Measurements from ENCODE around the gene PRKAA1.
"Not testable (repeated sequence)": the region's sequence is repeated elsewhere in the genome, so short reads cannot be mapped to it uniquely, and the experiment has no call there.

PRKAA1 gene

GRCh38 chr5:40825461-40826043 is 27.4 kb upstream of the PRKAA1 start:
- not testable (repeated sequence) for FAIRE-seq

GRCh38 chr5:40823459-40823858 is 25.3 kb upstream of the PRKAA1 start:
- FAIRE-seq, result no peak

- no peak for FAIRE-seq
These were observed 15.6 kb upstream of the PRKAA1 start for GRCh38 chr5:40813698-40814281.

DNA sequence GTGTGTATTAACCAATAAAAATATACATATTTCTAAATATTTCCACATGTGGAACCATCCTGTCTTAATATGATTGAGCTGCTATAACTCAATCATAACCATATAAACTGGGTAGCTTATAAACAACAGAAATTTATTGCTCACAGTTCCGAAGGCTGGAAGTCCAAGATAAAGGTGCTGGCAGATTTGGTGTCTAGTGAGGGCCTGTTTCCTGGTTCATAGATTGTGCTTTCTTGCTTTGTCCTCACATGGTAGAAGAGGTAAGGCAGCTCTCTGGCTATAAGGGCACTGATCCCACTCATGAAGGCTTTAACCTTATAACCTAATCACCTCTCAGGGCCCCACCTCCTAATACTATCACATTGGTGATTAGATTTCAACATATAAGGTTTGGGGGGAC is 14.0 kb upstream of the PRKAA1 start:
- FAIRE-seq, result no peak

DNA sequence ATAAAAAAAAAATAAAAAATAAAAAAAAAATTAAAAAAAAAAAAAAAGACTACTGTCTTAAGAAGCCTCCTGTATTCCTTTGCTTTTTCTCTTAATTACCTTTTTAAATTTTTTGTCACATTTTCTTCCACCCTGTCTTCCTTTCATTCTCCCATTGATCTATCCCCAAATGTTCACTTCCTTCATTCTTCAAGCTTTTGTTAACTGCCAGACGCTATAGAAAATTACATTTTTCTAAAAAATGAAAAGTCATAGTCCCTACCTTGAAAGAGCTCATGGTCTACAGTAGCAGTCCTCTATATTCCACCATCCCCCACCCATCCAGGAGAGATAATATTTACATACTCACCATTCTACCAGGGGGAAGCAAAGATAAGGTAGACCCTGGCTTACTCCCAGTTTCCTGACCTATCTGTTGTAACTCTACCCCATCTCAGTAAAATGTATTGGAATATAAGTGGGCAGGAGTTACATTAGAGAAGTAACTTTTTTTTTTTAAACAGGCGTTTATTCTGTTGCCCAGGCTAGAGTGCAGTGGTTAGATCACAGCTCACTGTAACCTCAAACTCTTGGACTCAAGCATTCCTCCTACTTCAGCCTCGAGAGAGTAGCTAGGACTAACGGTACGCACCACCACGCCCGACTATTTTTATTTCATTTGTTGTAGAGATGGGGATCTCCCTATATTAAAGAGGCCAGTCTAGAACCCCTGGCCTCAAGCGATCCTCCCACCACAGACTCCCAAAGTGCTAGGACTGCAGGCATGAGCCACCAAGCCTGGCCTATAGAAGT is 3.8 kb upstream of the PRKAA1 start:
- FAIRE-seq, result no peak

- no peak for FAIRE-seq
These were observed 1.1 kb upstream of the PRKAA1 start for GRCh38 chr5:40799258-40799657.

DNA sequence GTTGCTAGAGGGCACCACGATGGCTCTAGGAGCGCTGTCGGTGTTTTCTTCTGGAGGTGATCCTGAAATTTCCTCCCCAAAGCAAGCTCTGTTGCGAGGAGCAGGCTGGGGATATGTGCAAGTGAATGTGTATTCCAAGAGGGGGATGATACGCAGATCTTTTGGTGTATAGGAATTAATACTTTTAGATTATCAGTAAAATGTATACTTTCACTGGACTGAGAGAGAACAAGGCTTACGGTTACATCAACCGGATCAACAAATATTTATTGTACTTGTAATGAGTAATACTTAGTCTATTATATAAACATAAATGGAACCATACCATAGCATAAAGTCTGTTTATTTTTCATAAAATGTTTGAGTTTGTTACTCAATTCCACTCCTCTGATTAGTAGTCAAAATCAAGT is 632 bp upstream of the PRKAA1 start:
- FAIRE-seq, result no peak

- FAIRE-seq, result no peak
These were observed 732 bp downstream of the PRKAA1 start for GRCh38 chr5:40797273-40798011.

GRCh38 chr5:40796487-40796889 is 1.7 kb downstream of the PRKAA1 start:
- FAIRE-seq, result no peak

- FAIRE-seq, result not testable (repeated sequence)
These were observed 3.3 kb downstream of the PRKAA1 start for GRCh38 chr5:40794877-40795276.

GRCh38 chr5:40794340-40794739 is 3.8 kb downstream of the PRKAA1 start:
- not testable (repeated sequence) for FAIRE-seq

GRCh38 chr5:40792691-40793090 is 5.5 kb downstream of the PRKAA1 start:
- not testable (repeated sequence) for FAIRE-seq

DNA sequence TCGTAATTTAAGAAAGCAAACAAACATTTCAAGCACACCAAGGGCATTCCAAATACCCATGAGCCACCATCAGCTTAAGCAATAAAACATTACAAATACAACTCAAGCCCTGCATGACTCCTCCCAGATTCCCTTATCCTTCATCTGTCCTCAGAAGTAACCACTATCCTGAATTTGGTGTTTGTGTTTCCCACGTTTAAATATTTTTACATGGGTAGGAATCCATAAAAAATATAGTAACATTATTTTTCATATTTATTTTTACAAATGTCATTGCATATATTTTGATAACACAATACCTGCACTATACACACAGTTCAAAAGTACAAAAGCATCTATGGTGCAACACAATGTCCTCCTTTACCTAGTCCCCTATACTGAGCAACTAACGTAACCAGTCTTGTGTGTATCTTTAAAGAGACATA is 6.4 kb downstream of the PRKAA1 start:
- no peak for FAIRE-seq

GRCh38 chr5:40790947-40791593 is 7.1 kb downstream of the PRKAA1 start:
- FAIRE-seq, result no peak

- not testable (repeated sequence) for FAIRE-seq
These were observed 9.2 kb downstream of the PRKAA1 start for GRCh38 chr5:40788941-40789340.

DNA sequence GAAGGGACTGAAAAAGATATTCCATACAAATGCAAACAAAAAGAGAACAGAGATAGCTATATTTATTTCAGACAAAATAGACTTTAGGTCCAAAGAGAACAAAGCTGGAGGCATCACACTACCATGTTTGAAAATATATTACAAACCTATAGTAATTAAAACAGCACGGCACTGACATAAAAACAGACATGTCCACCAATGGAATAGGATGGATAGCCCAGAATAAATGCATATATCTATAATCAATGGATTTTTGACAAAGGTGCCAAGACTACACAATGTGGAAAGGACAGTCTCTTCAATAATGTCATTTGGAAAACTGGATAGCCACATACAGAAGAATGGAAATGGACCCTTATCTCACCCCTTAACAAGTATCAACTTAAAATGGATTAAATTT is 10.2 kb downstream of the PRKAA1 start:
- FAIRE-seq, result no peak

- not testable (repeated sequence) for FAIRE-seq
These were observed 11.5 kb downstream of the PRKAA1 start for GRCh38 chr5:40786664-40787063.

GRCh38 chr5:40784916-40785315 is 13.3 kb downstream of the PRKAA1 start:
- no peak for FAIRE-seq

GRCh38 chr5:40784027-40784653 is 14.0 kb downstream of the PRKAA1 start:
- FAIRE-seq, result no peak

GRCh38 chr5:40781843-40782409 is 16.2 kb downstream of the PRKAA1 start:
- no peak for FAIRE-seq

DNA sequence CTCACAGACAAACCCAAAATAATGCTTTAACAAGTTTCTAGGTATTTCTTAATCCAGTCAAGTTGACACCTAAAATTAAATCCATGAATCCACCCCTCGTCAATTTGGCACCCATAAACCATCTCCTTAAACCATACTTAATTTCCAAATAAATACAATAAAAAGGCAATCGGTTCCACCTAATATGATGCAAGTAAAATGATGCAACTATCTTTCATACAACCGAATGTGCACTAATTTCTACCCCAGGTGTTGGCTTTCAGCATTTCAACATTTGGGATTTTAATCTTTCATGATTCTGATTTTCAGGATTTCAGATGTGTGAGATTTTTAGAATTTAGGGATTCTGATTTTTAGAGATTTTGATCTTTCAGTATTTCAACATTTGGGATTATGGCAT is 17.3 kb downstream of the PRKAA1 start:
- FAIRE-seq, result no peak

DNA sequence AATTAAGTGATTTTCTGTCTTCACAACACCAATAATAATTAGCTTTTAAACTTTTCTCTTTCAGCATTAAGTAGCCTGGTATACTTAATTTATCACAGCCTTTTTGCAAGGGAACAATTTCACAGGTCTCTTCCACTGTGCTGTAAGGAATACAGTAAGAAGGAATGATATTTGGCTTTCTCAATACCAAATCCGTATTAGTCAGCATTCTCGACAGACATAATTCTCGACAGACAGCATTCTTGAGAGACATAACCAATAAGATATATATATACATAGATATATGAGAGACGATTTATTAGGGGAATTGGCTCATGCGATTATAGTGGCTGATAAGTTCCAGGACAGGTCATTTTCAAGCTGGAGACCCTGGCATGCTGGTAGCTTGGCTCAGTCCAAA is 18.0 kb downstream of the PRKAA1 start:
- no peak for FAIRE-seq
